GM23248 (cell line): ENCODE results near the gene NECAB3.

ENCODE experiments used
- EZH2 ChIP-seq: fragments of 200-600 bp; sonication (generic); IDR thresholded peaks from 2 replicates; pipeline ENCODE4 v1.6.1; 2018; ENCODE audit warnings: antibody characterized with exemption, mild to moderate bottlenecking; ENCODE audit not compliant: insufficient read depth, poor library complexity, severe bottlenecking
- EZH2phosphoT487 ChIP-seq: fragments of 200-600 bp; sonication (generic); IDR thresholded peaks from 2 replicates; pipeline ENCODE4 v1.6.1; 2018; ENCODE audit warnings: antibody characterized with exemption, moderate library complexity, mild to moderate bottlenecking, low read depth; ENCODE audit not compliant: insufficient read depth

DNA sequence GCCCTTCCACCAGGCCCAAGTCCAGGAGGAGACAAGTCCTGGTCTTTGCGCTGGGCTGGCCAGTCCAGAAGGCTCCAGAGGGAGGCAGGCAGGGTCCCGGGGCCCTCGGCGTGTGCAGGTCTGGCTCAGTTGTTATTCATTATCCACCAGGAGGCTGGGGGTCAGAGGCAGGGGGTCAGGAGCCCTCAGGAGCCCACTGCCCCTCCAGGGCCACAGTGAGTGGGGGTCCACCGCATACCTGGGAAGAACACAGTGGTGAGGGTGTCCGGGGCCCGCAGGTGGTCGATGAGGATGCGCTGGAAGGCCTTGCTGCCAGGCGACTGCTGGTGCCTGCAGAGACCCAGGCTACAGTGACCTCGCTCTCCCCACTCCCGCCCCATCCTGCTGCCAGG, 16.5 kb downstream of the NECAB3 start:
- TF ChIP-seq EZH2phosphoT487 (no peak), EZH2 (no peak)
